Fibroblast of the aortic adventitia (primary cell): ENCODE measurements around the gene MYMK. TPM values are rescaled to one million over a fixed set of nuclear protein-coding genes. Genes with fewer than 3 reads are reported as not detected.
"Not testable (repeated sequence)": the region's sequence is repeated elsewhere in the genome, so short reads cannot be mapped to it uniquely, and the experiment has no call there.

Experiments
- DNase-seq: peaks from one replicate; pipeline ENCODE4 v3.0.0-alpha.2; 2010; ENCODE audit warnings: low read depth
- H3K4me3 ChIP-seq: 2 replicates; pipeline ENCODE4 v1.5.1; 2011; ENCODE audit warnings: low read depth, mild to moderate bottlenecking, control low read depth, low read length, moderate library complexity
- CTCF ChIP-seq: IDR thresholded peaks from 2 replicates; pipeline ENCODE4 v1.5.1; 2011; ENCODE audit warnings: mild to moderate bottlenecking, low read length, control low read depth, inconsistent platforms; ENCODE audit not compliant: insufficient read depth
- total RNA-seq: library from RNA; depleted of rRNA; stranded (reverse); fragments of >200 nt; gene quantifications from 2 replicates; pipeline ENCODE4 v1.2.3, GENCODE V29; 2012; ENCODE audit warnings: low replicate concordance

Gene MYMK
- total RNA-seq, 1 donor: not detected

- no peak for TF ChIP-seq CTCF
- DNase-seq: no peak
- H3K4me3 ChIP-seq: no peak overlapping the region
Observed at GRCh38 chr9:133569891-133570690, 45.3 kb upstream of the MYMK start.

DNA sequence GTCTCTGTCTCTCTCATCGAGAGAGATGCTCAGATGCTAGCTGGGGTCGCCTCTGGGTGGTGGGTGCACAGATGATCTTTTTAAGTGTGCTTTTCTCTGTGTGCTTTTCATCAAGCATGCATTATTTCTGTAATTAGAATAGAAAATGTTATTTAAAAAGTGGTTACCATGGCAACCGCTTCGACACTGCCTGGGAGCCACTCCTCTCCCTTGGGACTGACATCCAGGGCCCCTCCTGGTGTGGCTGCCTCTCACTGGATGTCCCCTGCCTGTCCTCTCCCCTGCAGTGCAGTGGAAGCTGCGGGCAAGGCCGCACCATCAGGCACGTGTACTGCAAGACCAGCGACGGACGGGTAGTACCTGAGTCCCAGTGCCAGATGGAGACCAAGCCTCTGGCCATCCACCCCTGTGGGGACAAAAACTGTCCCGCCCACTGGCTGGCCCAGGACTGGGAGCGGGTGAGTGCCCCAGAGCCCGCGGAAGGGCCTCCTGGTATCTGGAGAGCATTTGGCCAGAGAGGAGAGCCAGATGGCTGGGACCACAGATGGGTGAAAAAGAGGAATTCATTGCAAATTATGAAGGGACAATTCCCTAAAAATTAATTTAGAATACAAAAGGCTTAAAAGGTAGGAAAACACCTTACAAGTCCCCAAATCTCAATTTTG, 44.5 kb upstream of the MYMK start:
- TF ChIP-seq CTCF: no peak
- DNase-seq: no peak
- H3K4me3 ChIP-seq: no peak overlapping the region

DNA sequence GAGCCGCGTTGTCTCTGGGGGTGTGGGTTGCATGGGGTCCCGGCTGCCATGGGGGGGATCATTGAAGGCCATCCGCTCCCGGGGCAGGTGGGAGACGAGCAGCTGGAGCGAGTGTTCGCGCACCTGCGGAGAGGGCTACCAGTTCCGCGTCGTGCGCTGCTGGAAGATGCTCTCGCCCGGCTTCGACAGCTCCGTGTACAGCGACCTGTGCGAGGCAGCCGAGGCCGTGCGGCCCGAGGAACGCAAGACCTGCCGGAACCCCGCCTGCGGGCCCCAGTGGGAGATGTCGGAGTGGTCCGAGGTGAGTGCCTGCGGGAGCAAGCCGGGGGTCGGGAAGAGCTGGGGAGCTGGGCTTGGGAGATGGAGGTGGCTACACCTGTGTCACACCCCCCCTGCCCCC, 43.4 kb upstream of the MYMK start:
- no peak overlapping the region for H3K4me3 ChIP-seq
- no peak for DNase-seq
- no peak for TF ChIP-seq CTCF

- H3K4me3 ChIP-seq: no peak overlapping the region
- no peak for TF ChIP-seq CTCF
- DNase-seq: no peak
Observed at GRCh38 chr9:133566817-133567216, 42.1 kb upstream of the MYMK start.

DNA sequence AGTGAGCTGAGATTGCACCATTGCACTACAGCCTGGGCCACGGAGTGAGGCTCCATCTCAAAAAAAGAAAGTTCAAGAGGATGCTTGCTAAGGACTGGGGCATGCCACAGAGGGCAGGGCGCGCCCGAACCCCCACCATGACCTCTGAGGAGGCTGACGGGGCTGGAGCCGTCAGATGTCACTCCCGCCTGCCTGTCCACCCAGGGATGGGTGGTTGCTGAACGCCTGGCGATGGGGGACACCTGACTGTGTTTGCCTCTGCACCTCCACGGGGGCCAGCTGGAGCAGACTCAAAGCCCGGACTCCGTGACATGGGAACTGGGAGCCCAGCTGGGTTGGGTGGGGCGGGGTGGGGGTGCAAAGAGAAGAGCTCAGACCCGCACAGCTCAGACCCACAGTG, 41.6 kb upstream of the MYMK start:
- H3K4me3 ChIP-seq: no peak overlapping the region
- TF ChIP-seq CTCF: no peak
- no peak for DNase-seq

- DNase-seq: peak; percentile 11
- no peak for TF ChIP-seq CTCF
Observed at GRCh38 chr9:133564451-133565116, 39.8 kb upstream of the MYMK start.

DNA sequence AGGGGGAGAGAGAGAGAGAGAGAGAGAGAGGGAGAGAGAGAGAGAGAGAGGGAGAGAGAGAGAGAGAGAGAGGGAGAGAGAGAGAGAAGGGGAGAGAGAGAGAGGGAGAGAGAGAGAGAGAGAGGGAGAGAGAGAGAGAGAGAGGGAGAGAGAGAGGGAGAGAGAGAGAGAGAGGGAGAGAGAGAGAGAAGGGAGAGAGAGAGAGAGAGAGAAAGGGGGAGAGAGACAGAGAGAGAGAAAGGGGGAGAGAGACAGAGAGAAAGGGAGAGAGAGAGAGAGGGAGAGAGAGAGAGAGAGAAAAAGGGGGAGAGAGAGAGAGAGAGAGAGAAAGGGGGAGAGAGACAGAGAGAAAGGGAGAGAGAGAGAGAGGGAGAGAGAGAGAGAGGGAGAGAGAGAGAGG, 39.1 kb upstream of the MYMK start:
- H3K4me3 ChIP-seq, DNase-seq: not testable (repeated sequence)

More at GRCh38 chr9:133564451-133565116, 39.8 kb upstream of the MYMK start:
- no peak overlapping the region for H3K4me3 ChIP-seq
